HCT116 (cell line): ENCODE results near the gene GPR101. TPM values are rescaled to one million over a fixed set of nuclear protein-coding genes. Genes with fewer than 3 reads are reported as not detected.

Experiments used
- ATAC-seq: fragments of 200-7000 bp; cut with Tn5 transposase; 2 replicates; pipeline ENCODE4 v1.9.1; 2020; ENCODE audit warnings: mild to moderate bottlenecking, moderate library complexity
- BruUV-seq: library from RNA; stranded (reverse); fragments of 400-500 nt; replicated peaks from 2 replicates; lab custom pipeline; 2021; lab: Mats Ljungman, UMichigan
- CTCF ChIA-PET: fragments of 300-600 bp; sonication (Branson Sonifier 250); formaldehyde crosslinking; loops from one replicate; lab custom pipeline; 2021; ENCODE audit warnings: antibody characterized with exemption; lab: Charles Lee
- POLR2A ChIA-PET: fragments of 300-600, 350-600 bp; sonication (Branson Sonifier 250); formaldehyde crosslinking; loops from one replicate; lab custom pipeline; 2021; ENCODE audit warnings: antibody characterized with exemption; lab: Charles Lee
- RAD21 ChIA-PET, 2 experiments: fragments of 300-600 bp; sonication (Branson Sonifier 250); formaldehyde crosslinking; loops; one replicate each; lab custom pipeline; 2023; ENCODE audit warnings: low total read pairs in 2 of 2; ENCODE audit not compliant: uncharacterized antibody in 2 of 2, unreplicated experiment in 2 of 2, low non-redundant PET in 1 of 2; lab: Charles Lee
- DNase-seq: peaks from one replicate; pipeline ENCODE4 v3.0.0-alpha.2; 2010; ENCODE audit warnings: low read depth, low spot score
- H2AFZ ChIP-seq: fragments of 200-600 bp; shearing (Covaris generic), sonication (generic); 2 replicates; pipeline ENCODE4 v1.6.1; 2017; ENCODE audit warnings: low read depth, mixed run types, mixed read lengths, antibody characterized with exemption, low read length; ENCODE audit not compliant: poor library complexity, severe bottlenecking
- H3K27ac ChIP-seq: 2 replicates; pipeline ENCODE4 v1.5.1; 2012; ENCODE audit warnings: low read depth, low read length
- H3K27me3 ChIP-seq: fragments of 200-600 bp; sonication (generic); 2 replicates; pipeline ENCODE4 v1.6.1; 2016; ENCODE audit warnings: mixed run types, low read length, mixed read lengths; ENCODE audit not compliant: insufficient read depth
- H3K36me3 ChIP-seq, 2 experiments: fragments of 200-500 bp in 1 of 2; fragments of 200-600 bp in 1 of 2; sonication (Bioruptor generic) in 1 of 2; sonication (generic) in 1 of 2; 2 replicates each; pipeline versions ENCODE4 v1.5.1 to v1.6.1; 2014 to 2016; ENCODE audit warnings: low read length in 2 of 2, inconsistent platforms in 1 of 2, mixed read lengths in 1 of 2, mixed run types in 1 of 2; ENCODE audit not compliant: insufficient read depth in 2 of 2, control insufficient read depth in 1 of 2
- H3K4me1 ChIP-seq, 2 experiments: fragments of 200-600 bp in 1 of 2; sonication (generic) in 1 of 2; 2 replicates each; pipeline versions ENCODE4 v1.5.1 to v1.6.1; 2012 to 2017; ENCODE audit warnings: low read length in 2 of 2, inconsistent platforms in 1 of 2, mild to moderate bottlenecking in 1 of 2, mixed read lengths in 1 of 2, mixed run types in 1 of 2, moderate library complexity in 1 of 2; ENCODE audit not compliant: insufficient read depth in 2 of 2, control insufficient read depth in 1 of 2
- H3K4me2 ChIP-seq: fragments of 200-600 bp; sonication (generic); 2 replicates; pipeline ENCODE4 v1.6.1; 2017; ENCODE audit warnings: mixed run types, low read length, mixed read lengths
- H3K4me3 ChIP-seq, 2 experiments: fragments of 200-600 bp in 1 of 2; sonication (generic) in 1 of 2; replicated peaks in 1 of 2; 2 replicates each; pipeline ENCODE4 v1.5.1; 2011 to 2016; ENCODE audit warnings: low read length in 2 of 2, control low read depth in 1 of 2, low read depth in 1 of 2, mild to moderate bottlenecking in 1 of 2, mixed read lengths in 1 of 2, mixed run types in 1 of 2
- H3K79me2 ChIP-seq: fragments of 200-600 bp; sonication (generic); 2 replicates; pipeline ENCODE4 v1.6.1; 2017; ENCODE audit warnings: mild to moderate bottlenecking, mixed run types, low read length, moderate library complexity, mixed read lengths; ENCODE audit not compliant: insufficient read depth
- H3K9ac ChIP-seq: fragments of 200-600 bp; sonication (generic); 2 replicates; pipeline ENCODE4 v1.6.1; 2016; ENCODE audit warnings: low read length, mixed read lengths
- H3K9me2 ChIP-seq: fragments of 200-600 bp; sonication (generic), shearing (Covaris generic); 2 replicates; pipeline ENCODE4 v1.6.1; 2017; ENCODE audit warnings: mixed run types, mild to moderate bottlenecking, moderate library complexity; ENCODE audit not compliant: insufficient read depth
- H3K9me3 ChIP-seq, 2 experiments: fragments of 200-500 bp in 1 of 2; fragments of 200-600 bp in 1 of 2; sonication (Bioruptor generic) in 1 of 2; sonication (generic) in 1 of 2; 2 replicates each; pipeline ENCODE4 v1.6.1; 2014 to 2017; ENCODE audit warnings: low read length in 2 of 2, mixed read lengths in 2 of 2, inconsistent platforms in 1 of 2, low read depth in 1 of 2, mild to moderate bottlenecking in 1 of 2, mixed run types in 1 of 2, moderate library complexity in 1 of 2; ENCODE audit not compliant: control insufficient read depth in 1 of 2, insufficient read depth in 1 of 2
- H4K20me1 ChIP-seq: fragments of 200-600 bp; sonication (generic), shearing (Covaris generic); 2 replicates; pipeline ENCODE4 v1.6.1; 2017; ENCODE audit warnings: mixed run types, mild to moderate bottlenecking, moderate library complexity; ENCODE audit not compliant: insufficient read depth
- ATF3 ChIP-seq: IDR thresholded peaks from 2 replicates; pipeline ENCODE4 v1.6.1; 2012
- CBX3 ChIP-seq: IDR thresholded peaks from 2 replicates; pipeline ENCODE4 v1.6.1; 2012; ENCODE audit warnings: low read depth
- EGR1 ChIP-seq: IDR thresholded peaks from 2 replicates; pipeline ENCODE4 v1.6.1; 2012; ENCODE audit warnings: low read depth
- JUND ChIP-seq: IDR thresholded peaks from 2 replicates; pipeline ENCODE4 v1.6.1; 2012
- POLR2AphosphoS5 ChIP-seq: IDR thresholded peaks from 2 replicates; pipeline ENCODE4 v1.6.1; 2011; ENCODE audit warnings: mild to moderate bottlenecking, low read depth, low read length, moderate library complexity
- SIN3A ChIP-seq: IDR thresholded peaks from 2 replicates; pipeline ENCODE4 v1.6.1; 2012; ENCODE audit warnings: low read depth
- TCF7L2 ChIP-seq: IDR thresholded peaks from 2 replicates; pipeline ENCODE4 v1.7.0; 2011; ENCODE audit warnings: borderline replicate concordance, inconsistent platforms; ENCODE audit not compliant: insufficient read depth, insufficient read length; ENCODE audit errors: extremely low read depth
- ZBTB33 ChIP-seq: IDR thresholded peaks from 2 replicates; pipeline ENCODE4 v1.6.1; 2011; ENCODE audit warnings: mild to moderate bottlenecking, low read length, moderate library complexity; ENCODE audit not compliant: insufficient replicate concordance; ENCODE audit errors: extremely low read depth
- ZFX ChIP-seq: fragments of 450-650 bp; IDR thresholded peaks from 2 replicates; pipeline ENCODE4 v1.6.1; 2017
- ZNF274 ChIP-seq: fragments of 200-500 bp; sonication (Bioruptor generic); IDR thresholded peaks from 2 replicates; pipeline ENCODE4 v1.6.1; 2014; ENCODE audit warnings: mild to moderate bottlenecking, low read depth, low read length, inconsistent platforms
- intact Hi-C: fragments of 100-400 bp; cut with micrococcal nuclease; formaldehyde crosslinking; loops from 2 replicates; pipeline ENCODE4 v1.10.0; 2022
- total RNA-seq: library from RNA; stranded (reverse); gene quantifications from one replicate; pipeline ENCODE4 v1.2.1, GENCODE V29; 2021; ENCODE audit not compliant: unreplicated experiment

Gene GPR101
- total RNA-seq, 1 experiment from 2014 or later, result not detected

DNA sequence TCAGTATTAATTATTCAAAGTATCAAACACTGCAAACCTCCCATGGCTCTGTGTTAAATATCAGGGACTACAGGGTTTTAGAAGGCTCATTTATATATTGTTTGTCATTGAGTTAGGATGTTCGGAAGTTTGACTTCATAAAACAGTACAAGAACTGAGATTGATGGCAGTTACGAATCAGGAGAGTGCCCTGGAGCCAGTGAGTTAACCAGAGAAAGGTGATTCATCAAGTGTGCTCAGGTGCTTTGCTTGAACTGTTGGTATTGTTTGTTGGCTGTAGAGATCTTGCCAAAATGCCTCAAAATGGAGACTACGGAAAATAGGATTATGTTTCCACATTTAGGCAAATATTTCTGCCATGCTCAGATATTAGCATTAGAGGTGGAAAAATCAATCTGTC lies 7.5 kb upstream of the GPR101 start:
- Histone ChIP-seq H3K79me2 (no peaks in the 10 kb centered on the region), H4K20me1 (no peaks in the 10 kb centered on the region), H2AFZ (no peak overlapping the region), H3K27me3 (no peaks in the 10 kb centered on the region), H3K9me3 (no peaks in the 10 kb centered on the region), H3K4me3 (no peak overlapping the region), H3K27ac (no peak overlapping the region), H3K9ac (no peak overlapping the region), H3K4me2 (no peak overlapping the region), H3K36me3 (no peaks in the 10 kb centered on the region), H3K4me1 (no peaks in the 10 kb centered on the region), H3K9me2 (no peaks in the 10 kb centered on the region)
- intact Hi-C loops, result no loop called here
- ChIA-PET CTCF (no interaction called here), RAD21 (no interaction called here), POLR2A (no interaction called here)
- DNase-seq (no peak), ATAC-seq (no peak)
- no TSS peak for BruUV-seq
- TF ChIP-seq ATF3, result no peak

GRCh38 chrX:137040113-137040794 lies 6.5 kb upstream of the GPR101 start:
- ATAC-seq, result no peak
- no TSS peak for BruUV-seq
- intact Hi-C loops, result no loop called here
- ChIA-PET RAD21 (no interaction called here), POLR2A (no interaction called here), CTCF (no interaction called here)
- H3K9ac ChIP-seq, result no peak overlapping the region
- H3K4me2 ChIP-seq, result no peak overlapping the region
- H3K9me2 ChIP-seq, result no peaks in the 10 kb centered on the region
- H3K36me3 ChIP-seq, result no peaks in the 10 kb centered on the region
- H3K9me3 ChIP-seq, result no peaks in the 10 kb centered on the region
- H4K20me1 ChIP-seq, result no peaks in the 10 kb centered on the region
- TF ChIP-seq JUND (no peak), ZBTB33 (no peak), SIN3A (no peak), EGR1 (no peak), CBX3 (no peak), ZFX (no peak), ZNF274 (no peak), POLR2AphosphoS5 (no peak), TCF7L2 (no peak)
- H3K27ac ChIP-seq, result no peak overlapping the region
- H3K79me2 ChIP-seq, result no peaks in the 10 kb centered on the region
- no peak for DNase-seq
- no peak overlapping the region for H2AFZ ChIP-seq
- H3K4me3 ChIP-seq, result no peak overlapping the region
- H3K4me1 ChIP-seq, result no peaks in the 10 kb centered on the region
- no peaks in the 10 kb centered on the region for H3K27me3 ChIP-seq
